ENCODE results near the gene MMP23B.
"Not testable (repeated sequence)": the region's sequence is repeated elsewhere in the genome, so short reads cannot be mapped to it uniquely, and the experiment has no call there.

Gene MMP23B

DNA sequence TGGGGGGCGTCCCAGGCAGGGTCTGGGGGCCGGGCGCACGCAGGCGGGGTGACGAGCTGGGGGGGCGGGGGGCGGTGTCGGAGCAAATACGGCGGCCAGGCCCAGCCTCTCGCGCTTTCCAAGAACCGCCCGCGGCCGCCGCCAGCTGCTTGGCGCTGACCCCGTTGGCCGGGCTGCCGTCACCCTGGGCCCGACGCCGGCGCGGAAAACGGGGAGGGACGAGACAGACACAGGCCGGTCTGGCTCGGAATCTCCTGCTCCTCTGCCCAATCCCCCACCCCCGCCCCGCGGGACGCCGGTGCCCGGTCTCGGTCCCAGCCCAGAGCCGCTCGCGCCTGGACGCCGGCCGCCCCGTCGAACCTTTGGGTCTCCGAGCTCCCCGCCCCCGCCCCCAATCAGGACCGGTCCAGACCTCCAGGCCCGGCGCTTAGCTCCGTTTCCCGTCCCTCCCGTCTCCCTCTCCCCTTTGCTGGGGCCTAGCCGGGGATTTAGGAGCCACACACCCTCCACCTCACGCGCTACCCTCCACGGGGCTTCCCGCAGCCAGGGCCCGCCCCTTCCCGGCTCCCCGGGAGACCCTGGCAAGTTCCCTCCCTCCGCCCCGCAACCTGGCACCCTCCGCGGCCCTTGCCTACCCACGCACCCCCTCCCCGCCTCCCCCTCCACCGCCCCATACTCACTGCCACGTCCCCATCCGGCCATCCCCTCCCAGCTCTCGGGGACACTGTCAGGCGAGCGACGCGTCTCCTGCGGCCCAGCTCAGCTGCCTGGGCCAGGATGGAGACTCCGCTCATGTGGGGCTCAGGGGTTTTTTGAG is 800 bp upstream of the MMP23B start:
- no peak for DNase-seq (ENCODE audit: low spot score)

DNA sequence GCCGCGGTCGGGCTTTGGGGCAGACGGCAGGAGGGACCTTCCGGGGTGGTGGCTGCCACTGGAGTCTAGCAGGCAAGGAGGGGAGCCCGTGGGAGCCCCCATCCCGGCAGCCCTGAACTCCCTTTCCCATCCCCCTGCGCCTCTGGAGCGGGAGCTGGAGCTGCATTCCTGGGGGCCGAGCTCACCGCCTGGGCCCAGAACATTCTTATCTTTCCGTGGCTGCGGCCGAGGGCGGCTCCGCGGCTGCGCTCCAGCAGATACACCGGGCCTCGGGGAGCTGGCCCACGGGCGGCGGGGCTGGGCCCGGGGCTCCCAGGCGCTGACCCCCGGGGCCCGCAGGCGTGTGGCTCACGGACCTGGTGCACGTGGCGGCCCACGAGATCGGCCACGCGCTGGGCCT is 1.4 kb downstream of the MMP23B start:
- DNase-seq (ENCODE audit: low spot score): not testable (repeated sequence)

- DNase-seq (ENCODE audit: low spot score): not testable (repeated sequence)
These were observed 2.6 kb downstream of the MMP23B start for GRCh38 chr1:1634613-1635012.

DNA sequence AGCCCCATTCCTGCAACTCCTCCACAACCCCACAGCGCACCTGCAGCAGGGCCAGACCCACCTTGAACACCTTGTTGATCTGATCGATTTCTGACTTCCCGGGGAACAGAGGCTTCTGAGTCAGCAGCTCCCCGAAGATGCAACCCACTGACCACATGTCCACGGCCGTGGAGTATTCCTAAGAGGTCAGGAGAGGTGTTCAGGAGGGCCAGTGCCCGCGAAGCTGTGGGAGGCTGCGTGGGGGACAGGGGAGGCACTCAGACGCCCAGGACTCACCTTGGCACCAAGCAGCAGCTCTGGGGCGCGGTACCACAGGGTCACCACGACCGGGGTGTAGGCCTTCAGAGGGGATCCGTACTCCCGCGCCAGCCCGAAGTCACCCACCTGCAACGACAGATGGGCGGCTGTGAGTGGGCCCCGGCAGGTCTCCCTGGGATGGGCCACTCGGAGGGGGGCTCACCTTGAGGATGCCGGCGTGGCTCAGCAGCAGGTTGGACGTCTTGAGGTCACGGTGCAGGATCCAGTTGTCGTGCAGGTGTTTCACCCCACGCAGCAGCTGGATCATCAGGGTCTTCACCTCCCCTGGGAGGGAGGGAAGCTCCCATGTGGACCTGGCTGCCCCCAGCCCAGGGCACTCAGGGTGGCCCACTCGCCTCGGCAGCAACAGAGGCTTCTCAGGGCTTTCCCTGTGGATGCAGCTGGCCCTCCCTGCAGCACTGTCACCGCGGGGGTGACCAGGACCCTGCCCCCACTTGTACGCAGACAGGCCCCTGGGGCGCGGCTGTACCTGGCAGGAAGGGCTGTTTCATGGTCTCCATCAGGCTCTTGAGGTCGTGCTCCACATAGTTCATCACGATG is 4.9 kb downstream of the MMP23B start:
- DNase-seq (ENCODE audit: low spot score): not testable (repeated sequence)

- DNase-seq (ENCODE audit: low spot score): not testable (repeated sequence)
These were observed 5.5 kb downstream of the MMP23B start for GRCh38 chr1:1637479-1637875.

DNA sequence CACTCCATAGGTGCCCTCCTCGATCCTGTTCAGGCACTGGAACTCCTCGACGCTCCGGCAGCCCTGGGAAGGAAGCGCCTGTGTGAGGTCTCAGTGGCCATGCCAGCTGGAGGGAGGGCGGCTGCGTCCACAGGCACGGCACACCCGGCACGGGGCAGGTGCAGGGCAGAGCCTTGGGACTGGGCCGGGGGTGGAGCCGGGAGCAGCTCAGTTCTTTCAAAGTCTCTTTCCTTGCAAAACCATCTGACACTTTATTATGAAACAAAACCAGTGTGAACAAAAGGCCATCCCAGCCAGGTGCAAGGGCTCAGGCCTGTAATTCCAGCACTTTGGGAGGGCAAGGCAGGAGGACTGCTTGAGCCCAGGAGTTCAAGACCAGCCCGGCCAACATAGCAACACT is 6.6 kb downstream of the MMP23B start:
- not testable (repeated sequence) for DNase-seq (ENCODE audit: low spot score)

GRCh38 chr1:1639368-1639767 is 7.4 kb downstream of the MMP23B start:
- not testable (repeated sequence) for DNase-seq (ENCODE audit: low spot score)

DNA sequence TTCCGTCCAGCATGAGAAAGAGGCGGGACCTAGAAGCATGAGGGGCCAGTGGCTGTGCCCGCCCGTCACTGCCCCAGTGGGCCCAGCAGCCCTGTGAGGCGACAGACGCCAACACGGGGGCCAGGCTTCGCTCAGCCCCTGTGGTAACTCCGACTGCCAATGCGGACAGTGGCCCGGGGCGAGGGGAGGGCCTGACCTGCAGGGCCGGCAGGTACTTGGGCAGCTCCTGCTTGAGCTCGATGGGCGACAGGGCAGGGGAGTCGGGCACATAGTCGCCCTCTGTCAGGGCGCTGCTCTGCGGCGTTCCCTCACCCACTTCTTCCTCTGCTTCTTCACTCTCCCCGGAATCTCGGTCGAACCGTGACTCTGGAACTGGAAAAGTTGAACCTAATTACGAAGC is 8.1 kb downstream of the MMP23B start:
- not testable (repeated sequence) for DNase-seq (ENCODE audit: low spot score)

- DNase-seq (ENCODE audit: low spot score): not testable (repeated sequence)
These were observed 8.9 kb downstream of the MMP23B start for GRCh38 chr1:1640711-1641461.

- not testable (repeated sequence) for DNase-seq (ENCODE audit: low spot score)
These were observed 14.4 kb downstream of the MMP23B start for GRCh38 chr1:1646326-1646725.

DNA sequence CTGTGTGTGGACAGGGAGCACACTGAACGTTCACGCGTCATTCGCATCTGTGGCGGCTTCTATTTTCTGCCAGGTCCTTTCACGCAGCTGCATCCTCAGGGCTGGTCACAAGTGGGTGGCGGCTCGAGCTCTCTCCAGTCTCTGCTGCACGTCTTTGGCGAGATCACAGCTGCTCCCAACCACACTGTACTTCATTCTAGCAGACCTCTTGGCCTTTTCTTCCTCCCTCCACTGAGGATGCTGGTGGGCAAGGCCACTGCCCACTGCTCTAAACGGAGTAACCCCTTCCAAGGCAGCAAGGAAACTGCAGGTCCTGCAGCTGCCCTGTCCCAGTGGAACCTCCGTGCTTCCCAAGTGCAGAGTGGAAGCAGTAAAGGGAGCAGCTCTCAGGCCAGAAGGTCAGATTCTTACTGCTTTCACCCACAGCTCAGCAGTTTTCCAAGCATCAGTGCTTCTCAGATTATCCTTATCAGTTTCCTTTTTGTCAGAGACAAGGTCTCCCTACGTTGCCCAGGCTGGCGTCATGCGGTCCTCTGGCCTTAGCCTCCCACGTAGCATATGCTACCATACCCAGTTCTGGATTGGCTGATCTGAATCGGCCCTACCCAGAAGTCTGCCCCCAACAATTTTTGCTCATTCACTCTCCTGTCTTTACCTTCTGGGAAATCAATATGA is 15.7 kb downstream of the MMP23B start:
- DNase-seq (ENCODE audit: low spot score): not testable (repeated sequence)

- not testable (repeated sequence) for DNase-seq (ENCODE audit: low spot score)
These were observed 16.3 kb downstream of the MMP23B start for GRCh38 chr1:1648265-1648664.

DNA sequence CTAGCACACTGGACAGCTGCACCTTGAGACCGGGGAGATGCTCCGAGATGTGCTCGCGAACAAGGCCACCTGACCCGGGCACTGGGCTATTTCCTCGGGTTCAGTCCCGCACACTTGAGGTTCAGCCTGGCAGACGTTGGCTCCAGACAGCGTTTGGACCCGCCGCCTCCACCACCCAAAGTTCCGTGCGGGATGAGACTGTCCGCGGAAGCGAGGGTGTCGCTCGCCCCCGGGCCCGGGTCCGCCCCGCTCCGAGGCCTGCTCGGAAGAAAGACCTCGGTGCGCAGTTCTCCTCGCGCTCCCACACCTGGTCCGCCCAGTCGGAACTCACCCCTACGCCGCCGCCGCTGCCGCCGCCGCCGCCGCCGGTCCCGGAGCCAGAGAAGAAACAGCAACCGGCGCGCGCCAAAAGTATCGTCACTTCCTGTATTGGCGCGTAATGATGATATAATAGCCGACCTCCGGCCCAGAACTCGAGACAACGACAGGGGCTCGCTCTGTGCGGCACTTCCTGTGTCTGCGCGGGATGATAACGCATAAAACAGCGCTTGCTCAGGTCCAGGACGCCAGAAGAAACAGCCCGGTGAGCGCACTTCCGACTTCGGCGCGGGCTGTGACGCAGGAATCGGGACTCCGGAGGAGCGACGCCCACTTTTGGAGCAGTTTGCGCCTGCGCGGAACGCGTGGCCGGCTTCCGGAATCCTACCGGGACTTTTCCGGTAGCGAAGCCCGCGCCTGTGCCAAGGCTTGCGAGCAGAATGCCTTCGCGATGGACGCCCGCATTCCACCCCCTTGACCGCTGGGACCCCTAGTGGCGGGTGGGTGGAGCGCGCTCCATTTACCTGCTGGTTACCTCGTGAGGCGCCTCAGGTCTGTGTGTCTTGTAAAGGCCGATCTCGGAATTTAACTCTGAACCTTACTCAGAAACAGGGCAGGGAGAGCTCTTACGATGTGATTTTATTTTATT is 26.9 kb downstream of the MMP23B start, which contains the start of gene CDK11B:
CDK11B (minus strand) TSS at position 422 of the 967 bp plus-strand sequence. CDS start 1,519 bp downstream, outside the sequence.
- DNase-seq (ENCODE audit: low spot score): peak; percentile 96

DNA sequence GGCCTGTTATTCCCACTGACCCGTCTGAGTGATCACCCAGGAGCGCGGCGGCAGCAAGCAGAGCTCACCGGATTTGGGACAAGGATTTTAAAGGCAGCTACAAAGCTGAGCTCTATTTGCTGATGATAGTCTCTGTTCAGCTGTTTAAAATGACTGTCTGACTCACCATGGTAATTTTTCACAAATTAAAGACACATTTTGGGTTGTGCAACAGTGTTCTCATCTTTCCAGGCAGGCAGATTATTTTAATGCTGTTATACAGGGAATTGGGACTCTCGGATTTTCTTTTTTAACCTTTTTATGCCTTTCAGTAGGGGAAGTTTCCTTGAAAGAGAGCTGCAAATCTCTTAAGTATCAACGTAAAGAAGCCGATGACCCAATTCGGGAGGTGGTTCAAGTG is 30.4 kb downstream of the MMP23B start:
- DNase-seq (ENCODE audit: low spot score): not testable (repeated sequence)

- DNase-seq (ENCODE audit: low spot score): not testable (repeated sequence)
These were observed 31.0 kb downstream of the MMP23B start for GRCh38 chr1:1662830-1663560.

DNA sequence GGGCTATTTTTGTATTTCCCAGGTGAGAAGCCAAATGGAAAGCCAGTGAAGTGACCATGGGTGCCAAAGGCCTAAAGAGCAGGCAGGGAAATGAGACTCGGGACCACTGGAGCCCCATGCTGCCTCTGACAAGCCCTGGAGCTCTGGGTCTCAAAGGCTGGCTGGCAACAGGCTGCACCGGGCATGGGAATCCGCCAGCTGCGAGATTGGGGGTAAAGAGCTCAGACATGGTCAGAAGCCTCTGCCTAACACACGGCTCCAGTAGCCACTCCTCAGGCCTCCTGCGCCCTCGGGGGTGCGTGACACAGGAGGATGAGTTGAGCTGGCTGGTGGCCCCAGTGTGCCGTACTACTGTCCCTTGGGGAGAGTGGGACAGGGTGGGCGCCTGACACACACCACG is 32.3 kb downstream of the MMP23B start:
- not testable (repeated sequence) for DNase-seq (ENCODE audit: low spot score)

DNA sequence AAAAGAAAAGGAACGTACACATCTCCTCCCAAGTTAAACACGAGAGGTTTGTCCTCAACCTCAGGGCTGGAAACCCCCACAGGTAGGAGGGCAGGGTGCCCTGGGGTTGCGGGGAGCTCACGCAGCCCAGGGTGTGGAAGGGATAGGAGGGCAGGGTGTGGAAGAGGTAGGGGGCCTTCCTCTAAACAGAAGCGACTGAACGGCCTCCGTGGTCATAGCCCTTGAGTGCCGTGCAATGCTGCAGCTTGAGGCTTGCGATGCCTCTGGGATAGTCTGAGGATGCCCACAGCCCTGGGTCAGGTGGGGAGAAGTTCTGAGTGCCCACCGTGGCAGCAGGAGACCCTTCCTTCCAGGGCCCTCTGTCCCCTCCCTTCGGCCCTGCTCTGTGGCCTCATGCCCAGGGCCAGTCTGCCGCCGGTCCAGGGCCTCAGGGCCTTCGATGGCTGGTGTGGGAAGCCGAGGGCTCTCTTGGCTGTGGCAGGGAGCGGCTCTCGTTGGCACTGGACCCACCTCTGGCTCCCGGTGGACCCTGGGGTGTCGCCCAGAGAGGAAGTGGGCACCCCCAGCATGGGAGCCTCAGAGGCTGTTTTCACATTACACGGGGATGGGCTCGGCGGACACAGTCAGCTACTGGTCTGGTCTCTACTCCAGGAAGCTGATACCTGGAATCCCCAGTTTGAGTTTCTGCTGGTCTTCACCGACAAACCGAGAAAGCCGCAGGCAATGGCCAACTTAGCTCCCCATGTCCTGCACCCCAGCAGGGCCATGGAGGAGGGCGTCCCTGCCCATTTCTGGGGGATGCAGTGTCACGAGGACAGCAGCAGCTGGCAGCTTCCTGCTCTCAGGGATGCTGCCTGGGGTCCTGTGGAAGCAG is 33.2 kb downstream of the MMP23B start:
- no peak for DNase-seq (ENCODE audit: low spot score)

DNA sequence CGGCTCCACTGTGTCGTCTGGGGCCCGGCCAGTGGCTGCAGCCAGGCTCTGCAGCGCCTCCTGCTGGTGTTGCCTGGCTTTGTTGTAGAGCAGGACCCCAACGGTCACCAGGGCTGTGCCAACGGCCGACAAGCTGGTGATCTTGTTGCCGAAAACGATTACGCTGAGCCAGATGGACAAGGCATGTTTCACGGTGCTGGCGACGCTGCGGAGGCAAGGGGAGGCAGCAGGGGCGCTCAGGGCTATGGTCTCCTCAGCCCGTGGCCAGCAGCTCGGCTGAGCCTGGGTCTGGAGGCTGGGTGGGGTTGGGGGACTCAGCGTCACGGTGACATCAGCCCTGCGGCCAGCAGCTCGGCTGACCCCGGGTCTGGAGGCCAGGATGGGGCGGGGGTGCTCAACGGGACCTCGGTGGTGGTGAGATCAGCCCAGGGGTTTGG is 33.9 kb downstream of the MMP23B start:
- peak; percentile 24 for DNase-seq (ENCODE audit: low spot score)
